ENCODE data around the gene PDPN. TPM values are rescaled to one million over a fixed set of nuclear protein-coding genes. Genes with fewer than 3 reads are reported as not detected.

Gene PDPN
- total and polyA plus RNA-seq, 2 of the 13 experiments (the other 11 are each of a cell fraction or from before 2014, with no cell fraction given) = not detected

DNA sequence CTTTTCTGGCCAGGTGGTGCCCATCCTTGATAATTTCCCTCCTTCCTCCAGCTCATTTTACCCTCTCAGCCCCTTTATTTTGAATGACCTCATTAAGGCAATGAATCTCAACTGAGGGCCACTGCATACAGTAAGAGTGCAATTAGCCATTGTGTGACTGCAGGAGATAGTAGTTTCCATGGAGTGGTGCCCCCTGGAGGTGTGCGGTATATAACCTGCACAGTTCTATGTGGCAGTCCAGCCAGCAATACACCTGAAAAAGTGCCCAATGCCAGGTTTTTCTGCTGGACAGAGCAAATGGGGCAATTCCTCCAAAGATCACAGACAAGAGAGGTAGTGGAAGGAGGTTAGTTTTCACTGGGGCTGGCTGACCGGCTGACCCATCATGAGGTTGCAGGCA lies 43.9 kb upstream of the PDPN start (continued):
- TF ChIP-seq, protein P1, sequence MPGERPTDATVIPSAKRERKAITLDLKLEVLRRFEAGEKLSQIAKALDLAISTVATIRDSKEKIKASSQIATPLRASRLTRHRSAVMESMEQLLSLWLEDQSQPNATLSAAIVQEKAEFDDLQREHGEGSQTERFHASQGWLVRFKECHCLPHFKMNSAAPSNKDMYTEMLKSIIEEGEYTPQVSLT (CRISPR knock-in tag; IDR thresholded peaks at IDR 0.05; ENCODE audit: borderline replicate concordance, low read depth) = no peak
- TF ChIP-seq LCORL (IDR thresholded peaks at IDR 0.05) (no peak), LCORL (CRISPR knock-in tag; IDR thresholded peaks at IDR 0.05) (no peak), ZNF782 (CRISPR knock-in tag; IDR thresholded peaks at IDR 0.05; ENCODE audit: borderline replicate concordance) (no peak)

DNA sequence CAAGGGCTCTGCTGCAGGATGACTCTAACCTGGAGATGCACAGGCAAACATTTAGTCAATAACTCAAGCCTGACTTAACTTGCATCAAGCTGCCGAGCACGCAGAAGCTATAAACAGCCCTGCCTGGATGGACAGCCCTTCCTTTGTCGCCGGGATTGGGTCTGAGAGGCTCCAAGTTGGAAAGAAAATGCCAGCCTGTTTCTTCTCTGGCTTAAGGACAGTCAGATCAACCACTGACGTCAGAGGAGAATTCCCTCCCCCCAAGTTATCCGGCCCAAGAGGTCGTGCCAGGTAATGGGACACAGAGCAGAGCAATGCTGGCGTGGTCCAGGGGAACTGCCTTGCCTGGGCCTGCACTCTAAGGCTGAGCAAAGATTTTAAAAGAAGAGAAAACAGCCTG lies 42.8 kb upstream of the PDPN start:
- CTCF ChIA-PET (ENCODE audit: low intra/inter-chr PET ratio, low total read pairs) = no interaction called here
- Histone ChIP-seq H3K36me3 (replicated peaks in 1 of 2; ENCODE audit: control insufficient read depth in 1 of 2, insufficient read depth in 2 of 2, low read length in 2 of 2) (no peaks in the 10 kb centered on the region), H2AFZ (ENCODE audit: low read length) (no peak overlapping the region), H3K4me1 (ENCODE audit: insufficient read depth, low read length) (no peaks in the 10 kb centered on the region), H3K9me3 (ENCODE audit: low read length) (no peaks in the 10 kb centered on the region), H3K27me3 (ENCODE audit: control insufficient read depth in 1 of 2, insufficient read depth in 2 of 2, low read length in 2 of 2) (peaks cover 1 to 32% of the 10 kb centered on the region in 2 experiments; a peak in 4 of 5 replicates), H3K79me2 (ENCODE audit: insufficient read depth, low read length) (no peaks in the 10 kb centered on the region), H4K20me1 (ENCODE audit: insufficient read depth, low read length) (no peaks in the 10 kb centered on the region), H3K4me2 (ENCODE audit: low read depth, low read length) (no peak overlapping the region), H3K4me3 (replicated peaks in 1 of 3; ENCODE audit: insufficient read depth in 1 of 3, low read depth in 2 of 3, low read length in 3 of 3) (no peak overlapping the region), H3K9ac (ENCODE audit: insufficient read depth, low read depth, low read length) (no peak overlapping the region), H3K27ac (ENCODE audit: extremely low read length, insufficient read depth, low read length) (no peak overlapping the region)
- ATAC-seq (no peak), DNase-seq (ENCODE audit: low spot score) (no peak), FAIRE-seq (no peak)
- intact Hi-C loops (cut with micrococcal nuclease; ENCODE audit: unreplicated experiment) (no loop called here), in situ Hi-C loops (cut with HindIII; ENCODE audit: extremely low pct_ligation_motif_present, low pct_unique_long_range_greater_than_20kb) (no loop called here)
- TF ChIP-seq ZNF773 (CRISPR knock-in tag; IDR thresholded peaks at IDR 0.05; ENCODE audit: borderline replicate concordance) = no peak
- no peak for TF ChIP-seq ZNF879 (CRISPR knock-in tag; IDR thresholded peaks at IDR 0.05)
- no peak for TF ChIP-seq SIX4 (CRISPR knock-in tag; IDR thresholded peaks at IDR 0.05)
- TF ChIP-seq CREB1 (IDR thresholded peaks at IDR 0.05) = peak; percentile 70
- no peak for TF ChIP-seq CREB1 (CRISPR knock-in tag; IDR thresholded peaks at IDR 0.05)
- no TSS peak for BruUV-seq (replicated peaks)
- POLR2A ChIA-PET = no interaction called here
- 10% methylated on average over 6 of the region's 8 CpGs for WGBS (ENCODE audit: low lambda C conversion rate)
